SK-N-MC (cell line): ENCODE data around the gene SLC36A3.

ENCODE experiments used
- EZH2 ChIP-seq: fragments of 200-600 bp; sonication (generic); IDR thresholded peaks from one replicate; pipeline ENCODE4 v1.6.1; 2017; ENCODE audit warnings: antibody characterized with exemption
- FOXP2 ChIP-seq: optimal IDR thresholded peaks from 2 replicates; pipeline ENCODE3; 2011; ENCODE audit warnings: mild to moderate bottlenecking, moderate library complexity; ENCODE audit not compliant: insufficient read depth; ENCODE audit errors: extremely low read length, control extremely low read depth
- POLR2AphosphoS5 ChIP-seq: IDR thresholded peaks from 2 replicates; pipeline ENCODE4 v1.6.1; 2012; ENCODE audit warnings: mild to moderate bottlenecking, low read depth, low read length, borderline replicate concordance

DNA sequence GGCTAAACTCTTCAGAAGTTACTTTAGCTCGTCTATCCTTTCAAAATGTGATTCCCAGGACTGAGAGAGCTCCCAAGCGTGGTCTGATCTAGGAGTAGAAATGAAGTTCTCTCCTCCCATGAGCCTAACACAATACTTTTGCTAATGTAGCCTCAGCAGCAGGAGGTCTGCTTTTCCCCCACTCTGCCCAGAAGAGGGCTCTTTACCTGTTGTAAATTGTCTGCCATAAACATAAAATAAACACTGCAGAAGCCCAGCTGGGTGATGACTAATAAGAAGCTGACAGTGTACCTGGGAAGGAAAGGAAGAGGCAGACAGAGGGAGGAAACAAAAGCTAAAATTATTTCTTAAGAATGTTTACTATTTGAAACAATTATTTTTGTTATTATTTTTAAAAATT is 15.4 kb downstream of the SLC36A3 start:
- no peak for TF ChIP-seq POLR2AphosphoS5
- no peak for TF ChIP-seq EZH2
- TF ChIP-seq FOXP2 = no peak
